HG03064 (cell line): Measurements from ENCODE around the gene PAM.

Experiments used
- ATAC-seq: cut with Tn5 transposase; IDR thresholded peaks from one replicate; pipeline ENCODE4 v1.9.1; 2021; ENCODE audit warnings: low read depth; ENCODE audit not compliant: unreplicated experiment

PAM gene

DNA sequence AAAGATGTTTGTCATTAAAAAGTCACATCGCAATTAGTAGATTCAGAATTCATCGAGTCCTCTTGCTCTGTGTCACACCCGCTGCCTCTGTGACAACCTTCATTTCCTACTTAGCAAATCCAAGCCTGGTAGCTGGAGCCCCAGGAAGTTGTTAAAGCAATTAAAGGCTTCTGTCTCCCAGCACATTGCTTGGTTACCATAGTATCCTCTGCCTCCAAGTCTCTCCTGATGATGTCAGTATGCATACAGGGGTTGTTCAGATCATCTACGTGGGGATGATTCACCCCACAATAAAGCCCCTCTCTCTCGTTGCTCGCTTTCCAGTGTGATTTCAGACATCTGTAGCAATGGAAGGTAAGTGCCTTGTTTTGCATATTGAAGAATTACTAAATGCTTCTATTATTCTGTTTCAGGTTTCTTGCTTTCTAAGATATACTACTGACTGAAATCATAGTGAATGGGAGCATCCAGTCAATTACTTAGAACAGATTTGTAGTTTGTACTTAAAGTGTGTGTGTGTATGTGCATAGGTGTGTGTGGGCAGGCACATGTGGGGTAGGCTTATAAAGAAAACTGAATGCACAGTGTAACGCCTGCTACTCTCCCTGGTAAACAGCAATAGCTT is 52.9 kb downstream of the PAM start:
- no peak for ATAC-seq

DNA sequence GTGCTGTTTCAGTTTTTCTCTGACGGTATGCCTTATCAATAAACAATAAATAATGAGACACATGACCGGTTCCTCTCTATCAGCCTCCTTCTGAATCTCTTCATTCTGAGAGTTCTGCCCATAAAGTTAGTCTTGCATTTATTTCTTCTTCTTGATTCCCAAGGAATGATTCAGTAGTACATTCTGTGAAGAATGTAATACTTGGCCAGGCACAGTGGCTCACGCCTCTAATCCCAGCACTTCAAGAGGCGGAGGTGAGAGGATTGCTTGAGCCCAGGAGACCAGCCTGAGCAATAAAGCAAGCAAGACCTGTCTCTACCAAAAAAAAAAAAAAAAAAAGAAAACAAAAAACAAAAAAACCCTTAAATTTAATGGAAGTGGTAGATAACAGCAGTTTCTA is 53.9 kb downstream of the PAM start:
- ATAC-seq: no peak

DNA sequence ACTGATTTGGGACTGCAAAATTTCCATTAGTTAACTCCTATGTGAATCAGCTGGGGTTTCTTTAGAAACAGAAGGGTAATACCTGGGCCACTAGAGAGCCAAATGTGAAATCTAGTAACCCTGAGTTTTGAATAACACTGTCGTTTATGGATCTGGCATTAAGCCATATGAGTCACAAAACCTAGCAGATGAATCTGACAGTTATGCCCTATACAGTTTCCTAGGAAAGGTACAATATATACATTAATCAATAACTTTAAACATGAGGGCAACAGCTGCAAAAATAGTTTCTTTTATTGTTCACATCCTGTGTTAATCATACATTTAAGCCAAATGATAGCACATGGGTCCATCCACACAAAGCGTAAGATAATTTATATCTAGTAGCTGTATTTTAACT is 56.9 kb downstream of the PAM start:
- no peak for ATAC-seq

DNA sequence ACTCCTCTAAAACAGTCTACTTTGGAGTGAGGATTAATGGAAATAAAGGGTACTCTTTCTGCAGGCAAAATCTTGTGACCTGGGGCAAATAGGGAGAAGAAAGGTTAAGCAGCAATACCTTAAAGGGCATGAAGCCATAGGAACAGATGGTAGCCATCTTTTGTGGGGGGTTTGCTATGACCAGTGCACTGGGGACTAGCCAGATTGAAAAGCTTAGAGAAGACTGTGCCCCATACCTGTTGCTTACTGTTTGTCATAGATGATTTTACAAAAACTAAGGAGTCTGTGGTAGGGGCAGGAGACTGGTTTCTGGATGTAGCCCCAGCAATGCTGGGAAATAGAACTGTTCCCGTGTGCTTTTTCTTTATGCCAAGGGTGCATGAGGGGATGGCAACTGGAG is 58.6 kb downstream of the PAM start:
- no peak for ATAC-seq

DNA sequence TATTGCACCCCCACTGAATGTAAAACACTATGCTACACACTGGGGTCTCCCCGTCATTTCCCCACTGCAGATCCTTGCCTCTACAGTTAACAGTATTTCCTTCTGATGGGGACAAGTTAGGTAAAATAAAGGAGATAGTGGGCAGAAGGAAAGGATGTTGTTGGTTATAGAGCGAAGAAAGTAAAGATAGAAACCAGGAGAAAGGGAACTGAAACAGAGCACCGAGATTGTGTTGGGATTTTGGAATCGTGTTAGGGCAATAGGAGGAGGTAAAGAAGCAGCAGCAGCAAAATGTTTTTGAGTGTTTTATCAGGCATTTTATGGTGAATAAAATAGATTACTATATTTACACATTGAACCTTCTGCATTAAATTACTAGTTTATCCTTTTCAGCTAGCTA is 60.0 kb downstream of the PAM start:
- no peak for ATAC-seq

DNA sequence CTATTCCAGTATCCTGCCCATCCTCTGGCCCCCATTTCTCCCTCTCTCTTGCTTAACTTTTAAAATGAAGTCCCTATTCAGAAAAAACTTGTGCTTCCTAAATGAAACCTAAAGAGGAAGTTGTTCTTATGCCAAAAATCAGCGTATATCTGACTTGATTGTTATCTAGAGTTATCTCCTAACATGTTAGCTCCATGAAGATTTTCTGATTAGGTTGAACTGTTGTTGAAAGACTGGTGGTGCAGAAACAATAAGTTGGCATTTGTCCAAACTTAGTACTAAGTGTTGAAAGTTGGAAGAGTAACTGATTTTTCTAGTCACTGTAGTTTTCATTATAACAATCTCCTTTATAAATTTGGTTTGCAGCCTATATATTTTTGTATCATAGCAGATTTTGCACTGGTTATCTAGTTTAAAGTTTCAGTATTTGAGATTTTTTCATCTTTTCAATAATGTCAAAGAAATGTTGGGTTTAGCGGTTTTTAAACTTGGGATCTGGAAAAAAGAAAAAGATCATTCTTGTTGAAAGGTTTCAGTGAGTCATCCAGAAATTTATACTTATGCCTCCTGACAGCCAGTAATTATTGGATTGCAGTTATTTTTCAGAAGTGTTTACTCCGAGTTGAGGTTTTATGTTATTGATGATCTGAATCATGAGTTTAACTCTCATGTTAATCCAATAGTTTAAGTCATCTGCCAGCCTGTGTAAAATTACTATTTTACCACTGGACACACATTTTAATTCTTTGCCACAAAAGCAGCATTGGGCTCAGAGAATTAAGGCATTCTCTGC is 60.6 kb downstream of the PAM start:
- no peak for ATAC-seq

DNA sequence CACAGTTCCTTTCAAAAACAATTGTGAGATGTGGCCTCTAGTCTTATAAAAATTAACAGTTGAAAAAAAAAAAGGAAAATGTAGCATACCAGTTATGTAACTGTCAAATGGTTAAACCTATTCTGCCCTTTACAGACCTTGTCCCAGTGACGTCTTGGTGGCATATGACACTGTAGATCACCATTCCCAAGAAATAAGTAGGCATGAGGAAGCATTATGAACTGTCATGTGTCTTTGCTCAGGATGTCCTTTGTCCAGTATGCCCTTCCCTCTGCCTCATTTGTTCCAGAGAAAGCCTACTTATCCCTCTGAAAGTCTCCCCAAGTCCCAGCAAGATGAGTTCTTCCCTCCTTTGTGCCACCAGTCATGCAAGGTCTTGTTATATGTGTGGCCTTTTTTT is 63.2 kb downstream of the PAM start:
- ATAC-seq: no peak

DNA sequence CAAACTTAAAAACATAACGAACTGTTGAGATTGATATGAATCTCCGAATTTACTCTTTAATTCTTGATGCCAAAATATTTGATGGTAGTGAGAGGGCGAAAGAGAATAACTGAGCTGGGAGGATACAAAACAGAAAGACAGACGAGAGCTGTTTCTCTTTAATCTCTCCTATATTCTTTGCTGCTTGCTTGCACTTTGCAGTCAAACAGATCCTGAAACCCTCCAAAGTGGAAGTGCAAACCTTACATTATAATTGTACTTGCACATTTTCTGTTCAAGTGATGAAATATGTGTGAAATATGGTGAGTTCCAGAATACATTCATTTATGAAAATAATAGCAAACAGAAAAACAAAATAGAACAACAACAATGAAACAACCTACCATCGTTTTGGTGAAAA is 63.8 kb downstream of the PAM start:
- no peak for ATAC-seq

DNA sequence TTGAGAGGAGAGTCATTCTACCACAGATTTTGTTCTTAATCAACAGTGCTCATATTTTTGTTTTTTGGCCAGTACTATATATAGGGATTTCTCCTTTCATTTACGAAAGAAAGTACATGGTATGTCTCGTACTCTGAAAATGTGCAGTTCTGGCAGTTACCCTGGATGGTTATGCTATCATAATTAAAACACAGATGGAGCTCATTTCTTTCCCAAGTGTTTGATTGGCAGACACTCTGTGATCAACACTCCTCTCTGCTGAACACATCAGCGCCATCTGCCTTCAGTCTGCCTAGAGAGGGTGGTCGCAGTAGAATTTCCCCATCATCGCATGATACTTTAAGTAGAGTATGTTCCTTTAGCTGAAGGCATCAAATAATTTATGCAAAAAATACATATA is 64.5 kb downstream of the PAM start:
- ATAC-seq: no peak

DNA sequence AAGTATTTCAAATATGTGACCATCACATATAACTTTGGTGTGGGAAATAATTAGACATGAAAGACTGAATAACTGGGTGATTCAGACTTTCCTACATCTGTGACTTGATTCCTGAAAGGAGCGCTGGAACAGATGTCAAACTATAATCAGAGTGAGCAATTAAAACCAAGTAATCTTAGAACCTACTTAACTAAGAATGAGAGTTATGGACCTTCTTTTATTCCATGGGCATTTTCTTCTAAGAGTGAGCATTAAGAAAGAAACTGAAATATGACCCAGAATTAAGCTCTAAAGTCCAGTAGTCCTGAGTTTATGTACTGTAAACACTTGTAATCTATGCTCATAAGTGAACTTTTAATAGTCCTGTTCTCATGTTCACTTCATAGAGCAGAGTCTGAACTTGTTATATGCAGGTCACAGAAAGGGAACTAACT is 68.4 kb downstream of the PAM start:
- no peak for ATAC-seq

DNA sequence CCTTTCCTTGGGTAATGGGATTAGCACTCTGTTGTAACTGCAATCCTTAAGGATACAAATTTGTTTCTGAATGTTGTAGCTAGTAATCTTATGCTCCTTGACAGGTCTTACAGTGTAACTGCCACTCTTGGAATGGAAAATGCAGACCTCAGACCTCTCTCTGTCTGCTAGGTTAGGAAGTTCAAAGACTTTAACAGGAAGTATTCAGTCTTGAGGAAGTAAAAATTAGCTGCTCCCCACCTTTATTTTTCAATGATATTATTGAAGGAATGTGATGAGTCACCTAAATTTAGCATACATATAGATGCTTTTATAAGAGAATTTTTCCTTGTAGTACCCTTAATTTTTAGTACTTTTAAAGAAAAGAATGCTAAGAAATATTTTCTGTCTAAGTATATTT is 71.5 kb downstream of the PAM start:
- no peak for ATAC-seq

DNA sequence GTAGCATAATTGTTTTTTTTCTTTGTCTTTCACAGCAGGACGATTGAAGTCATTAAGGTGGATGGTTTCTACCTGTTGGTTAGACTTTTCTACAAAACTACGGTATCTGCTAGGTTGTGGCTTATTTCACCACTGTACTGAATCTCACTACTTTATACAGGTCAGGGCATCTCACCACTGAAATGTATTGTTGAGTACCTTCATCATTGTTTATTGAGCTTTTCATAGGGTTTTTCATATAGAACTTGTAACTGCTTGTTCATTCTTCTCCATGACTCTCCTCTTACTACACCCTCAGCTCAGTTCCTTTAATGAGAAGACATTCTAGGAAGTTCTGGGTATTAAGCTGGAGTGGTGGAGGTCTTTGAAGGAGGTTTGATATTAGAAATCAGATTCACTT is 75.1 kb downstream of the PAM start:
- ATAC-seq: no peak

DNA sequence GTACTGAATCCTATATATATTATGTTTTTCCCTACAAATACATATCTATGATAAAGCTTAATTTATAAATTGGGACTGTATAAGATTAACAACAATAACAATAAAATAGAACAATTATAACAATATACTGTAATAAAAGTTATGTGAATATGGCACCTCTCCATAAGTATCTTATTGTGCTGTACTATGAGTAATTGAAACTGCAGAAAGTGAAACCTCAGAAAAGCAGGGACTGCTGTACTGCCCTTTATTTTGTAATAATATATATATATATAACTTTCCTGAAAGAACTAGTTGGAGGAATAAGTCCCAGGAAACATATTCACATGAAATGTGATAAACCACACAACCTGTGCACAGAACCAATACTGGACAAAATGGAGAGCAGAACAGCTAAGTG is 77.3 kb downstream of the PAM start:
- ATAC-seq: no peak

DNA sequence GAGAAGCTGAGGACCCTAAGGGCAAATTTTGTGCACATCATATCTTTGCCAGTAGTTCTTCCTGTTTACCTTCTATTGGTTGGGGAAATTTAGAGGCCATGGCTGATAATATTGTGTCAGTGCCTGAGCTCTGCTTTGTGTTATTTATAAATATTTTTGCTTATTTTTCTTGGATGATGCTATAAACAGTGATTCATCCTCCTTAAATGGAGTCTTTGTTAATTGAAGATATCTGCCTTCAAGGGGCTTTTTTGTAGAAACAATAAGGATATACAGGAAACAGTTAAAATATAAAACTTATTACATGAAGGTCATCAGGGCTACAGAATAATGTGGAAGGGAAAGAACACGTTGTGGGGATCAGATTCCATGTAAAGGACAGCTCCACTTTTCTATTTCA is 78.0 kb downstream of the PAM start:
- no peak for ATAC-seq

DNA sequence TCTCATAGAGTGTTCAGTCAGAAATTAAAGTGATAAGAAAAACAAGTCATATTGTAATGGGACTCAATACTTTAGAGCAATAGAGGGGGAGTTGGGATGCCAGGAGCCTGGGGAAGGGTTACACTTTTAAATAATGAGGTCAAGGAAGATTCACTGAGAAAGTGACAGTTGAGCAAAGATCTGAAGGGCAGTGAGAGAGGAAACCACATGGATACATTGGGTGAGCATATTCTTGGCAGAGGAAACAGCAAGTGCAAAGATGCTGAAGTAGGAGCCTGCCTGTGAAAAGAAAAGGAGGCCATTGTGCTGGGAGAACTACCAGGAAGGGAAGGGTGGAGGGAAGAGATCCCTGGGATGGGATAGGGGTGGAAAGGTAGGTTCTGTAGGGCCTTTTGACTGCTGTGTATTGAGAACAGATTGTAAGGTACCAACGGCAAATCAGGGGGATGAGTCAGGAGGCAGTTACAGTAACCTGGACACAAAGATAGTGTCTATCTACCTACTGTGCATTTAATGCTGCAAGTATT is 79.4 kb downstream of the PAM start:
- no peak for ATAC-seq

DNA sequence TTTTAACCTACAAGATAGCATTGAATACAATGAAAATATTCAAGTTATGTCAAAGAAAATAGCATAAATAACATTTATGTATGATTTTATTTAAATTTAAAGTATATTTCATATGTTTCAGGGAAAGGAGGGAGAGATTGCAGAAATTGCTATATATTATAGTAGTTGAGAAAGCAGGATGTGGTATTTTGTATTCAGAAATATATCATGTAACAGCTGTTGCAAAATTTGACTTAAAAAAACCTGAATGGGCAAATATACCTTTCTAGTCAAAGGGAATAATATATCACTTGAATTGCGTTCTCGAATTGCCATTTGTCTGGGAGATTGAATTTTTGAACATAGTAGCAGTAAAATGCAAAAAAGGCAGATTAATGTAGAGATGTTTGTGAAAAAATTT is 80.6 kb downstream of the PAM start:
- no peak for ATAC-seq

DNA sequence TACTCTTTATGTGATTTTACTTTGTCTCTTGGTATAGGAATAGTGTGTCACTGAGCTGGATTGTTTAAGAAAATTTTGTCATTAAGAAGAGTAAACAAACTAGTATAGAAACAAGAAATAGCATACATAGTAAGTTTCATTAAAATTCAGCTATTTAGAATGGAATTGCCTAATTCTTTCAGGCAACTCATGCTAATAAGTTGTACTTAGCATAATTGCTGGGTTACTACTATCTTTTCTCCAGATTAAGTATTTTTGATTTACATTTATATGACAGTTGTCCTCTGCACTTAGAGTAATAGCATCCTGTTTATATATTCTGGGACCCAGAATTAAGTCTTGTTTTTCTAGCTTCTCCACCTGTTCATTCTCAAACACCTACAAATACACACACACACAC is 85.9 kb downstream of the PAM start:
- no peak for ATAC-seq

DNA sequence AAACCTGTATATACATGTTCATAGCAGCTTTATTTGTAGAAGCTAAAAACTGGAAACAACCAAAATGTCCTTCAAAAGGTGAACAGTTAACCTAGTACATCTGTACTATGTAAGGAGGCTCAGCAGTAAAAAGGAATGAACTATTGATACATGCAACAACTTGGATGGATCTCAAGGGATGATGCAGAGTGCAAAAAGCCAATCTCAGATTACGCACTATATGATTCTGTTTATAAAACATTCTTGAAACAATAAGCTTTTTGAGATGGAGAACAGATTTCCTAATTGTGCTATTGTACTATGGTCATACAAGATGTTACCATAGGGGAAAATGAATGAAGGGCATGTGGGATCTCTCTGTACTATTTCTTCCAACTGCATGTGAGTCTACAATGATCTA is 88.9 kb downstream of the PAM start:
- no peak for ATAC-seq

DNA sequence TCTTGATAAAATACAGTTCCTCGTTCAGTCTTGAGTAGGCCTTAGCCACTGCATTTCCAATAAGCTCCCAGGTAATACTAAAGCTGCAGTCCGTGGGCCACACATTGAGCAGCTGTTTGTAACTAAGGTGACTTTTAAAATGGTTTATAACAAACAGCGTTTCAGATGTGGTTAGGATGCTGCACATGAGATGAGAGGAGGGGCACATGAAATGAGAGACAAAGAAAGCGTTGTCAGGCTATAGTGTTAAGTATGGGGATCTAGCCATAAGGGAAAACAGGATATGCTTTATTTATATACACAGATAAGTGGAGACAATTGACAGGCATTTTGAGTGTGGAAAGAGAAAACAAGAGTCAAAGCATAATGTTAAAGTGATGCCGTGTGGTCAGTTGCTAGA is 89.9 kb downstream of the PAM start:
- ATAC-seq: no peak

DNA sequence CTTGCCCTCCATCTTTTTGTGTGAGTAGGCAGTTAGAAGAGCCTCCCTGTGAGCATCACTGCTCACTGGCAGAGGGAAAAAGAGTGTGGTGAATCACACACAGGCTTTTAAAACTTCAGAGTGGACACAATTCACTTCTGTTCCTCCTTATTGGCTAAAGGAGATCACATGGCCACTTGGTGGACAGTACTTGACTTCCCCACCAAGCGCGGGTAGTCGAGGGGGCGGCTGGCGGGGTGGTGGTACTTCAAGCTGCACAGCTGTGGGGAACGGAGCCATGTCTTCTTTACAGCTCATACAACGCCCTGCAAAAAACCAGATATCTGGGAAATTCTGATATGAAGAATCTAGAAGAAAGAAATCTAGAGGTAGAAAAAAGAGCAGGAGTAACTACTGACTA is 95.4 kb downstream of the PAM start:
- ATAC-seq: no peak

DNA sequence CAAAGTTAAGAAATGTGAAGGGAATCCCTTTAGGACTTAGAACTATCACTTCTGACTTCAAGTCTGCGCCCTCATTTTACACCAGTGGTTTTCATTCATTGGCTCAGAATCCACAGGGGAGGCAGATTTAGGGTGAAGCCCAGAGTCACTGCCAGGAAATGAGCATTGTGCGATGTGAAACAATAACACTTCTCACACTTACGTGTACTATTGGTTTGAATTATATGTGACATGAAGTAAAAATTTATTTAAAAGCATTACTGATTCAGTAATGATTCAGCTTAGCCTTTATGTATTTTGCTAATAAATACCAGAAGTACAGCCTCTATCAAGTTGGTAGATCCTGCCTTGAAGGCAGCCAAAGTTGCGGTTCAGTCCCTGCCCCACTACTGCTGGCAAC is 98.6 kb downstream of the PAM start:
- ATAC-seq: no peak

DNA sequence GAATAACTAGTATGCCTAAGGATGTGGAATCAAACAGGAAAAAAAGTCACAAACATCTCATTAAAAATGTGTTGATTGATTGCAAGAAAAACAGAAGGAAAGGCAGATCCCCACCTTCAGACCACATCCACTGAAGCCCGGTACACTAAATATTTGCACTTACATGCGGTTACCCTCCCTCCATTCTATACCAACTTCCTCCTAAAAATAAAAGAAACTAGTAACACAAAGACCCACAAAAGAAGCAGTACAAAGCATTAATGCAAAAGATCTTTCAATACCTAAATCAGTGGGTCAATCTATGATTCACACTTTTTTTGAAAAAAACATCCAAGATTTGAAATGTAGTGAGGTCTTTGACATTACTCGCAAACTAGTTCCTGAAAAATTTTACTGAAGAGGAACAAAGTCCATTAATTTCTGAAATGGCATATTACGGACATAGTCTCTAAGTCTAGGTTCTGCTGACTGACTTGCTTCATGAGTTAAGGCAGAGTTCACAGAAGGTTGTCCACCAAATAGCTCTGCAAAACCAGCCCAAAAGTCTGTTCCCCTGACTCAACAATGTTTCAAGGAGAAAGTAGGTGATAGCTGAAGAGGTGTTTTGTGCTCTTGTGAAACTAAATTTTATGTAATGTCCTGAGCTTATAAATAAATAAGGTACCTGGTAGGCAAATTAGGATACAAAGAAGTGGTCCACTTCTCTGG is 100.7 kb downstream of the PAM start:
- ATAC-seq: no peak
